Fibroblast of mammary gland (primary cell): ENCODE results near the gene PIF1.

Experiments used
- DNase-seq: peaks from one replicate; pipeline ENCODE4 v3.0.0-alpha.2; 2010; ENCODE audit warnings: low read depth
- H3K4me3 ChIP-seq: 2 replicates; pipeline ENCODE4 v1.5.1; 2011; ENCODE audit warnings: low read depth, mild to moderate bottlenecking, low read length, moderate library complexity; ENCODE audit not compliant: control insufficient read depth
- CTCF ChIP-seq: conservative IDR thresholded peaks from 2 replicates; pipeline ENCODE4 v1.5.1; 2011; ENCODE audit warnings: low read depth, low read length, inconsistent platforms; ENCODE audit not compliant: control insufficient read depth, insufficient read depth

Gene PIF1

GRCh38 chr15:64810497-64811326, 14.7 kb downstream of the PIF1 start:
- H3K4me3 ChIP-seq = no peak overlapping the region
- DNase-seq = no peak
- no peak for TF ChIP-seq CTCF

- DNase-seq = peak; percentile 70
- peak; percentile 95 for TF ChIP-seq CTCF
These were observed 15.6 kb downstream of the PIF1 start for GRCh38 chr15:64809649-64810496.

GRCh38 chr15:64808785-64809453, 16.5 kb downstream of the PIF1 start:
- no peak overlapping the region for H3K4me3 ChIP-seq
- no peak for DNase-seq
- TF ChIP-seq CTCF = no peak

More at GRCh38 chr15:64809649-64810496, 15.6 kb downstream of the PIF1 start:
- no peak overlapping the region for H3K4me3 ChIP-seq

GRCh38 chr15:64807751-64808222, 17.7 kb downstream of the PIF1 start:
- no peak for TF ChIP-seq CTCF
- H3K4me3 ChIP-seq = no peak overlapping the region
- no peak for DNase-seq

GRCh38 chr15:64807051-64807749, 18.2 kb downstream of the PIF1 start:
- TF ChIP-seq CTCF = no peak
- H3K4me3 ChIP-seq = no peak overlapping the region
- DNase-seq = no peak

- H3K4me3 ChIP-seq = no peak overlapping the region
- no peak for TF ChIP-seq CTCF
- no peak for DNase-seq
These were observed 18.9 kb downstream of the PIF1 start for GRCh38 chr15:64806509-64806908.
